Type B pancreatic cell (in vitro differentiated cells): ENCODE results near the gene LY6G6C. TPM values are rescaled to one million over a fixed set of nuclear protein-coding genes. Genes with fewer than 3 reads are reported as not detected.

Experiments used
- DNase-seq: peaks from one replicate; pipeline ENCODE4 v3.0.0; 2021; ENCODE audit warnings: mixed read lengths; ENCODE audit not compliant: unreplicated experiment; ENCODE audit errors: extremely low spot score
- H3K27ac Mint-ChIP-seq: 2 replicates; pipeline ENCODE4 v1.8.0; 2021; ENCODE audit warnings: mild to moderate bottlenecking, mixed read lengths
- H3K27me3 Mint-ChIP-seq: 2 replicates; pipeline ENCODE4 v1.8.0; 2021; ENCODE audit warnings: mixed read lengths
- H3K36me3 Mint-ChIP-seq: 2 replicates; pipeline ENCODE4 v1.8.0; 2021; ENCODE audit warnings: mixed read lengths
- H3K4me1 Mint-ChIP-seq: one replicate; pipeline ENCODE4 v1.8.0; 2021; ENCODE audit warnings: mixed read lengths; ENCODE audit not compliant: unreplicated experiment
- H3K4me3 Mint-ChIP-seq: 2 replicates; pipeline ENCODE4 v1.8.0; 2021; ENCODE audit warnings: mild to moderate bottlenecking, mixed read lengths
- H3K9me3 Mint-ChIP-seq: 2 replicates; pipeline ENCODE4 v1.8.0; 2021; ENCODE audit warnings: mixed read lengths
- total RNA-seq: library from RNA; stranded (reverse); gene quantifications from 2 replicates; pipeline ENCODE4 v1.2.1, GENCODE V29; 2021; ENCODE audit warnings: low replicate concordance
- TF ChIP-seq, protein P1 (sequence below): fragments of 200-600 bp; sonication (generic); conservative IDR thresholded peaks from 2 replicates; pipeline ENCODE4 v1.5.0; 2021; ENCODE audit warnings: antibody characterized with exemption, mild to moderate bottlenecking

LY6G6C gene
- total RNA-seq, 1 donor from 2014 or later: 2.5 TPM

DNA sequence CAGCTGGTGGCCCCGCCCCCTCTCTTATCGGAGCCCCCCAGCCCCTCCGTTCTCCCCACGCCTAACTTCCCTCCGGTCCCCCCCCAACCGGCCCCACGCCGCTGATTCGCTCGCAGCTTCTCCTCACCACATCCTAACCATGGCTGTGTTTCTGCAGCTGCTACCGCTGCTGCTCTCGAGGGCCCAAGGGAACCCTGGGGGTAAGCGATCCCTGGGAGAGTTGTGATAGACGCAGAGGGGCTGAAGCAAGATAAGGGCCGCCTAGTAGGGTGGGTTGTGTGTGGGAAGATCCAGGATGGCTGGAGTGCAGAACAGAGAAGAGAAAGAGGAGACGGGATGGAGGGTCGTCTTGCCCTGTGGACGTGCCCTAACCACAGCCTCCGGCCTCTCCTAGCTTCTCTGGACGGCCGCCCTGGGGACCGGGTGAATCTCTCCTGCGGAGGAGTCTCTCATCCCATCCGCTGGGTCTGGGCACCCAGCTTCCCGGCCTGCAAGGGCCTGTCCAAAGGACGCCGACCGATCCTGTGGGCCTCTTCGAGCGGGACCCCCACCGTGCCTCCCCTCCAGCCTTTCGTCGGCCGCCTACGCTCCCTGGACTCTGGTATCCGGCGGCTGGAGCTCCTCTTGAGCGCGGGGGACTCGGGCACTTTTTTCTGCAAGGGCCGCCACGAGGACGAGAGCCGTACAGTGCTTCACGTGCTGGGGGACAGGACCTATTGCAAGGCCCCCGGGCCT lies 1.9 kb upstream of the LY6G6C start, which contains the start of gene MPIG6B:
Gene MPIG6B, plus strand, starts transcription at position 129 of the 735 bp plus-strand sequence. Its CDS starts 11 bp downstream, at position 140.
- Mint-ChIP-seq H3K4me3 (no peak within 1 kb of the TSS), H3K9me3 (peaks cover 5% of the 10 kb centered on the region), H3K27me3 (no peaks in the 10 kb centered on the region), H3K4me1 (peaks cover 21% of the 10 kb centered on the region), H3K36me3 (peaks cover 21% of the 10 kb centered on the region), H3K27ac (peak within 1 kb of the TSS; percentile 13)
- DNase-seq: no peak
- TF ChIP-seq, protein P1, sequence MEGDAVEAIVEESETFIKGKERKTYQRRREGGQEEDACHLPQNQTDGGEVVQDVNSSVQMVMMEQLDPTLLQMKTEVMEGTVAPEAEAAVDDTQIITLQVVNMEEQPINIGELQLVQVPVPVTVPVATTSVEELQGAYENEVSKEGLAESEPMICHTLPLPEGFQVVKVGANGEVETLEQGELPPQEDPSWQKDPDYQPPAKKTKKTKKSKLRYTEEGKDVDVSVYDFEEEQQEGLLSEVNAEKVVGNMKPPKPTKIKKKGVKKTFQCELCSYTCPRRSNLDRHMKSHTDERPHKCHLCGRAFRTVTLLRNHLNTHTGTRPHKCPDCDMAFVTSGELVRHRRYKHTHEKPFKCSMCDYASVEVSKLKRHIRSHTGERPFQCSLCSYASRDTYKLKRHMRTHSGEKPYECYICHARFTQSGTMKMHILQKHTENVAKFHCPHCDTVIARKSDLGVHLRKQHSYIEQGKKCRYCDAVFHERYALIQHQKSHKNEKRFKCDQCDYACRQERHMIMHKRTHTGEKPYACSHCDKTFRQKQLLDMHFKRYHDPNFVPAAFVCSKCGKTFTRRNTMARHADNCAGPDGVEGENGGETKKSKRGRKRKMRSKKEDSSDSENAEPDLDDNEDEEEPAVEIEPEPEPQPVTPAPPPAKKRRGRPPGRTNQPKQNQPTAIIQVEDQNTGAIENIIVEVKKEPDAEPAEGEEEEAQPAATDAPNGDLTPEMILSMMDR: no peak

DNA sequence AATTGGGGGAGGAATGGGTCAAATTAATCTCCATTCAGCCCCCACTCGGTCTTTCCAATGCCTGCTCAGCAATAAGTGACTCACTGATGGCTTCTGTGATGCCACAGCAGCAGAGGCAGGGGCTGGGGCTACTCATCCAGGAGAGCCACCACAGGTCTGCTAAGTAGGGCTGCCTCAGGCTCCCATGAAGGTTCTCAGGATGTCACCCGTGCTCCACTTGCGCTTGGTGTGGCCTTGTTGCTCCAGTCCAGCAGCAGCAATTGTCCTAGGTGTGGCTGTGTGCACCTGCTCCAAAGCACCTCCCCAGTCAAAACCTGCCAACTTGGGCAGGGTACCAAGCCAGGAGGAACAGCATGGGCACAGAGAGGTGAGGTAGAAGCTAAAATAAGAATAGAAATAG lies 627 bp upstream of the LY6G6C start:
- H3K4me3 Mint-ChIP-seq: no peak overlapping the region
- no peak overlapping the region for H3K27ac Mint-ChIP-seq
- no peaks in the 10 kb centered on the region for H3K27me3 Mint-ChIP-seq
- peaks cover 17% of the 10 kb centered on the region for H3K36me3 Mint-ChIP-seq
- TF ChIP-seq, protein P1: no peak
- peaks cover 34% of the 10 kb centered on the region for H3K4me1 Mint-ChIP-seq
- DNase-seq: no peak
- H3K9me3 Mint-ChIP-seq: peaks cover 5% of the 10 kb centered on the region

DNA sequence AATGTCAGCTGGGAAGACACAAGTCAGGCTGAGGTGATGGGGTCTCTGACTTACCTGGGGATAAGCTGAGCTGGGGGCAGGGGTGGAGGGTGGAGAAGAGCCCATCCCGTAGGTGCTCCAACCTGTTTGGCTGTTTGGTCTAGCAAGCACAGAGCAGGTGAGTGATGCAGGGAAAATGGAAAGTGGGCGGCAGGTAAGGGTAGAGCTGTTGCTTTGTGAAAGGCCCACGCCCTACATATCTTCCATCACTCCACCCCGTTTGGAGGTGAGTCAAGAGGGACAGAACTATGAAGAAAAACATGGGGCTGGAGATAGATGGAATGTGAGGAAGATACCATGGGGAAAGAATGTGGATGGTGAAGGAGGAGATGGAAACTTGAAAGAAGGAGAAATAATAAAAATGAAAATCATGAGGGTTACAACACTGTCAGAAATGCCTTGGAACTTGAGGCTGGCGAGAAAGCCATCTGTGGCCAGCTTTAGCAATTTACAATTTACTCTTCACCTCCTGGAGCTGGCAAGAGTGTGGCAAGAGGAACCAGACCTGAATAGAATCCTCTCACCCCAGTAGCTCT lies 1.3 kb downstream of the LY6G6C start:
- TF ChIP-seq, protein P1: no peak
- Mint-ChIP-seq H3K27ac (peak overlapping the region; percentile 90), H3K27me3 (no peaks in the 10 kb centered on the region), H3K36me3 (no peaks in the 10 kb centered on the region), H3K4me3 (peak overlapping the region; percentile 67), H3K4me1 (peaks cover 23% of the 10 kb centered on the region), H3K9me3 (peaks cover 5% of the 10 kb centered on the region)
- no peak for DNase-seq

DNA sequence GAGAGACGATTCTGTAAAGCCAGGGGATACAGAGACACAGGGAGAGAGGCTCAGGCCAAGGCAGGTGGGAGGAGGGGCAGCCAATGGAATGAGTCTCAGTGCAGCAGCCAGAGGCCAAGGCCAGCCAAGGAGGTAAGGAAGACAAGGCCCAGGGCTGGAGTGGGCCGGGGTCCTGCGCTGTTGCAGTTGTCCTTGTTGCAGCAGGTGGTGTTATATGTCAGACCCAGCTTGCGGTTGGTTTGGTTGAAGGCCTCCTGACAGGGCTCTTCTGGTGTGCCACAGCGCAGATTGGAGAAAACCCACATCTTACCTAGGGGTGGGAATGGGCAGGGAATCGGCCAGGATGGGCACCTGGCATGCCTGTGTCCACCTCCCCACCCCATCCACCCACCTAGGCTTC lies 2.5 kb downstream of the LY6G6C start:
- H3K27me3 Mint-ChIP-seq: no peaks in the 10 kb centered on the region
- no peak for DNase-seq
- TF ChIP-seq, protein P1: no peak
- peak overlapping the region; percentile 67 for H3K4me3 Mint-ChIP-seq
- peaks cover 28% of the 10 kb centered on the region for H3K4me1 Mint-ChIP-seq
- H3K36me3 Mint-ChIP-seq: no peaks in the 10 kb centered on the region
- H3K9me3 Mint-ChIP-seq: peaks cover 5% of the 10 kb centered on the region
- peak overlapping the region; percentile 90 for H3K27ac Mint-ChIP-seq

DNA sequence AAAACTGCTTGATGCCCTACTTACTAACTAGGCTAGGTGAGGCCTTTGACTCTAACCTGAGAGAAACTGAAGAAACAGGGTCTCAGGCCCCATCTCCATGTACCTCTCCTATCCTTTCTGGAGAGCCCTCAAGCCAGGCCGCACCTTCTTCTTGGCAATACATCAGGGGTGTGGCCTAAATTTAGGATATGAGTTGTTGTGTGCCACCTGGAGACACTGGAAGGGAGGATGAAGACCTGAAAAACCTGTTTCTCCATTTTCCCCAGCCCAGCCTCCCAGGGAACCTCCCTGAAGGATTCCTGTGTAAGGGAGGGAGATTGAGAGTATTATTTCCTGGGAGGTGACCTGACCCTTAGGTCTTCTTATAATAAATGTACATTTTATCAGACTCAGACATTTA lies 3.3 kb downstream of the LY6G6C start:
- DNase-seq: no peak
- peak overlapping the region; percentile 67 for H3K4me3 Mint-ChIP-seq
- H3K27me3 Mint-ChIP-seq: no peaks in the 10 kb centered on the region
- peaks cover 5% of the 10 kb centered on the region for H3K9me3 Mint-ChIP-seq
- TF ChIP-seq, protein P1: no peak
- H3K4me1 Mint-ChIP-seq: peaks cover 33% of the 10 kb centered on the region
- H3K27ac Mint-ChIP-seq: peak overlapping the region; percentile 90
- H3K36me3 Mint-ChIP-seq: no peaks in the 10 kb centered on the region
